ENCODE data around the gene MSANTD4.
A peak's percentile ranks its signal among the peaks of the same experiment; 100 is the strongest.
"Not testable (repeated sequence)": the region's sequence is repeated elsewhere in the genome, so short reads cannot be mapped to it uniquely, and the experiment has no call there.

The MSANTD4 gene

GRCh38 chr11:106012744-106013143 is 9.3 kb downstream of the MSANTD4 start:
- DNase-seq = peak; percentile 88

DNA sequence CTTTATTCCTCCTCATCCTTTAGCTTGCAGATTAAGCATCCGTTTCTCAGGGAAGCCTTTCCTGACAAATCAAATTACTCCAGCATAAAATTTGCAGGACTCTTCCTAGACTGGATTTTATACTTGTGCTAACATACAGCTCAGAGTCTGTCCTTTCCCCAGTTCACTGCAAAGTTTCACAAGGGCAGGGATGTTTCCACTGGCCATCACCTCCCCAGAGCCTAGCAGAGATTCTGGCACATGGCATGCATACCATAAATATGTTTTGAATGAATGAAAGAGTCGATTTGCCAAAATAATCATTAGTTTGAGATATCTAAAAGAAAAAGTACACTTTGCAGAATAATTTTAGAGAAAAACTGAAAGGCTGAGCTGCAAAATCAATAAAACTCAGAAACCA is 10.6 kb downstream of the MSANTD4 start:
- DNase-seq = no peak

- not testable (repeated sequence) for DNase-seq
Observed at GRCh38 chr11:106003094-106003493, 18.9 kb downstream of the MSANTD4 start.

DNA sequence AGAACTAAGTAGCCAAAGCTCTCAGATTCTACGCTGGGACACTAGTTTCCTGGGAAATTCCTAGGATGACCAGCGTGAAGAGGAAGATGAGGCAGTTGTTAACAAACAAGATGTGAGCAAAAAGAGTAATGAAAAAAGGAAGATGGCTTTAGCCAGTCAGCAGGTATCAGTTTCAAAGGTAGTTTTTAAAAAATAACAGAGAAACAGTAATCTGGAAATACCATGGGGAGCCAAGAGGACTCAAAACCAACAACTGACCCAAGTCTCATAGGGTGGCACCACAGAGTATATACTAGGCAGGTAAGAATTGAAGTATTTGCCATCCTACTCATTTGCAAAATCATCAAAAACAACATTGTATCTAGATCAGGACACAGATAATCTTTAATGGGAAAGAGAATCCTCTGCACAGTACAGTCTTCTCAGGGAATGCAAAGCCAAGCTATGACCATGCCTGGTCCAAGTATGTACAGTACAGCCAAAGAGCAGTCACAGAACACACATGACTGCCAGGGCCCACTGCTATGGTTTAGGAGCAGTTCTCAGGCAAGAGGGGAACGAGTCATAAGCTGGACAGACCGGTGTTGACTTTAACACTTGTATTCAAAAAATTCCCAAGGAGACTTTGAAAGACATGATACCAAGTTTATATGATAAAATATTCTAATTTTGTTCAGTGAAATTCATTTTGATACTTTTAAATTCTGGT is 20.6 kb downstream of the MSANTD4 start:
- no peak for DNase-seq

- no peak for DNase-seq
Observed at GRCh38 chr11:105991888-105992287, 30.2 kb downstream of the MSANTD4 start.

DNA sequence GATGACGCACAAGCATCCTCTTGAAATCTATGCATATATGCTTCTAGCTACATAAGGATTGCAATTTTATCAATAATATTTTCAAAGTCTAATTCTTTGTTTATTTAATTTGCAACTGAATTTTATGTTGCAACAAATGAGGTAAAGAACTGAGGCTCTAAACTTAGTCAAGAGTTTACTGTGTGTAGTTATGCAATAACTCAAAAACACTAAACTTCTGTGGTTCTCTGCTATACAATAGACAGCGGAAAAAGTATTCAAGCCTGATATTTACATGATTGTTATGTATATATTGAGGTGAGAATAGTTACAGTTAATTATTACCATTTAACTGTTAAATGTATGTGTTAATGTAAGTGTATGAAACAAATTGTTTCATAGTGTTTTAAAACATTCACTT is 32.9 kb downstream of the MSANTD4 start:
- no peak for DNase-seq

GRCh38 chr11:105988197-105988596 is 33.8 kb downstream of the MSANTD4 start:
- no peak for DNase-seq

- DNase-seq = no peak
Observed at GRCh38 chr11:105986554-105986953, 35.5 kb downstream of the MSANTD4 start.

- no peak for DNase-seq
Observed at GRCh38 chr11:105979997-105980703, 41.9 kb downstream of the MSANTD4 start.

DNA sequence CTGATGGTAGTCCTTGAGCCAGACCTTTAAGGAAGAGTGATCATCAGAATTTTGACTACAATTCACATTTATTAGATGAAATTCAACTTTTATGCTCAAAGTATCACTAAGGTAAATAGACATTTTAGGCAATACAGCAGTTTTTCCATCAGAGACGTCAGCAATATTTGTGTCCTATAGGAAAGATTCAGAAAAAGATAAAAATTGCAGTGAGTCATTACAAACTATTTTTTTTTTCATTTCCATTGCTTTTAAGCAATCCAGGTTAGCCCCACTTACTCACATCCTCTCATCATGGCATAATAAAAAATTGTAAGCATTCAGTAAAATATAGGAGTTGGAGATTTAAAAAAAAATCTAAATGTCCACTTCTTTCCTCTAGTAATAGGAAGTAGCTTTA is 46.9 kb downstream of the MSANTD4 start:
- DNase-seq = peak; percentile 66

- no peak for DNase-seq
Observed at GRCh38 chr11:105969756-105970155, 52.3 kb downstream of the MSANTD4 start.

- DNase-seq = peak; percentile 58
Observed at GRCh38 chr11:105968021-105968697, 53.9 kb downstream of the MSANTD4 start.

DNA sequence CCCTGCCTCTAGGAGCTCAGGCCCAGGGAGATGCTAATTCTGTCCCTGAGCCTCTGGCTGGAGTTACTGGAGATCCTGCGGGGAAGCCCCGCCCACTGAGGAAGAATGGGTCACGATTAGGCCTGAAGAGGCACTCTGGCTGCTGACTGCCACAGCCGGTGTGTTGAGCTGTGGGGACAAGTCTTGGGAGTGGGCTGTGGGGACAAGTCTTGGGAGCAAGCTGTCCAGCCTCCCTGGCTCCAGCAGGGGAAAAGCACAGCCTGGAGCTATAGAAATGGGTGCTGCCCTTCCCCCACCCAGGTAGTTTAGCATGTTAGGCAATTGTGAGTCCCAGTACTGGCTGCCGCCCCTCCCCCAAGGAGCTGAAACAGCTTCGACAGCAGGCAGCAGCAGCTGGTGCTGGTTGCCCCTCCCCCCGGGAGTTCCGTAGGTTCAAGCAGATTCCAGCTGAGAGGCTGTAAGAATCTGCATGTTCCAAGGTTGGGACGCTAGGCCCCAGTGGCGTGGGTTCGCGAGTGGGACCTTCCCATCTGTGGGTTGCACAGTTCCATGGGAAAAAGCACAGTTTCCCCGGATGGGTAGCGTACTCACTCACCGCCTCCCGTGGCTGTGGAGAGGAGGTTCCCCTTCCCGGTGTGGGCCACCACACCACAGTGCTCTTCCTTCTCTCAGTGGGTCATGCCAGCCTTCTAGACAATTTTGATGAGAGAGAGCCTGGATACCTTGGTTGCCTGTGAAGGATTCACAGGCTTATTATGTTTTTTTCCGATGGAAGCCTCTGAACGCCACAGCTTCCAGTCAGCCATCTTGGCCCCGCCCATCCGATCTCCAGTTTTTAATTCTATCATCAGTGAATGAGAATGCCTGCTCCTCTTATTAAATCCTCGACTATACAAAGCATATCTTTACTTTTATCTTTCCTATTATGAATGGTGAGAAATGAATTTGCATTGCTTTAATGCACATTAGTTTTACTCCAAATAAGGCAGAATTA is 61.5 kb downstream of the MSANTD4 start:
- no peak for DNase-seq
